IMR-90 (cell line): Measurements from ENCODE around the gene AQP6. TPM values are rescaled to one million over a fixed set of nuclear protein-coding genes. Genes with fewer than 3 reads are reported as not detected.

Experiments
- ATAC-seq: fragments of 200-7000 bp; cut with Tn5 transposase; 2 replicates; pipeline ENCODE4 v1.9.1; 2020; ENCODE audit warnings: low read depth, mild to moderate bottlenecking, moderate library complexity
- BruUV-seq: library from RNA; stranded (reverse); fragments of 400-500 nt; replicated peaks from 2 replicates; lab custom pipeline; 2021; lab: Mats Ljungman, UMichigan
- CTCF ChIA-PET: fragments of 300-600 bp; formaldehyde crosslinking; extraction: SDS; loops from one replicate; lab custom pipeline; 2021; ENCODE audit warnings: antibody characterized with exemption; lab: Yijun Ruan, JAX
- POLR2A ChIA-PET: fragments of 300-600 bp; sonication (Branson Sonifier 250); formaldehyde crosslinking; loops from one replicate; lab custom pipeline; 2022; ENCODE audit warnings: antibody characterized with exemption; ENCODE audit not compliant: unreplicated experiment; lab: Charles Lee
- DNase-seq: peaks from one replicate; pipeline ENCODE4 v3.0.0; 2013
- H2AFZ ChIP-seq: replicated peaks from 2 replicates; pipeline ENCODE3; 2013; ENCODE audit warnings: low read length, mild to moderate bottlenecking; ENCODE audit not compliant: poor library complexity
- H2AK5ac ChIP-seq: 2 replicates; pipeline ENCODE4 v1.6.1; 2013; ENCODE audit warnings: low read depth, low read length, inconsistent platforms
- H2AK9ac ChIP-seq: replicated peaks from 2 replicates; pipeline ENCODE3; 2013; ENCODE audit warnings: mild to moderate bottlenecking, low read depth, low read length, moderate library complexity; ENCODE audit not compliant: poor library complexity
- H2BK120ac ChIP-seq: 2 replicates; pipeline ENCODE4 v1.6.1; 2013; ENCODE audit warnings: low read depth, low read length, inconsistent platforms
- H2BK15ac ChIP-seq: 3 replicates; pipeline ENCODE4 v1.6.1; 2013; ENCODE audit warnings: low read depth, low read length, inconsistent platforms
- H2BK20ac ChIP-seq: 2 replicates; pipeline ENCODE4 v1.6.1; 2013; ENCODE audit warnings: low read depth, mild to moderate bottlenecking, inconsistent platforms, low read length, moderate library complexity
- H2BK5ac ChIP-seq: 2 replicates; pipeline ENCODE4 v1.6.1; 2013; ENCODE audit warnings: mild to moderate bottlenecking, low read depth, low read length, inconsistent platforms; ENCODE audit not compliant: poor library complexity, severe bottlenecking
- H3K14ac ChIP-seq: replicated peaks from 2 replicates; pipeline ENCODE4 v1.6.1; 2013; ENCODE audit warnings: low read depth, low read length, inconsistent platforms
- H3K18ac ChIP-seq: 2 replicates; pipeline ENCODE4 v1.6.1; 2013; ENCODE audit warnings: low read depth, low read length, control low read depth
- H3K23ac ChIP-seq: 2 replicates; pipeline ENCODE4 v1.6.1; 2013; ENCODE audit warnings: low read depth, low read length, inconsistent platforms
- H3K27ac ChIP-seq: 2 replicates; pipeline ENCODE4 v1.5.1; 2013; ENCODE audit warnings: mild to moderate bottlenecking, control low read depth, low read length; ENCODE audit not compliant: insufficient read depth
- H3K27me3 ChIP-seq: 2 replicates; pipeline ENCODE4 v1.6.1; 2013; ENCODE audit warnings: low read length; ENCODE audit not compliant: control insufficient read depth, insufficient read depth
- H3K36me3 ChIP-seq: 2 replicates; pipeline ENCODE4 v1.6.1; 2013; ENCODE audit warnings: low read length, mixed read lengths; ENCODE audit not compliant: control insufficient read depth, insufficient read depth
- H3K4ac ChIP-seq: 2 replicates; pipeline ENCODE4 v1.6.1; 2013; ENCODE audit warnings: low read depth, low read length, inconsistent platforms
- H3K4me1 ChIP-seq: 2 replicates; pipeline ENCODE4 v1.6.1; 2013; ENCODE audit warnings: low read length, mixed read lengths; ENCODE audit not compliant: control insufficient read depth, insufficient read depth
- H3K4me2 ChIP-seq: 2 replicates; pipeline ENCODE4 v1.6.1; 2013; ENCODE audit warnings: low read depth, mild to moderate bottlenecking, control low read depth, low read length, moderate library complexity
- H3K4me3 ChIP-seq: 2 replicates; pipeline ENCODE4 v1.5.1; 2013; ENCODE audit warnings: low read depth, mild to moderate bottlenecking, control low read depth, low read length, moderate library complexity; ENCODE audit not compliant: insufficient read depth
- H3K56ac ChIP-seq: 2 replicates; pipeline ENCODE4 v1.6.1; 2013; ENCODE audit warnings: low read length, inconsistent platforms; ENCODE audit not compliant: insufficient read depth; ENCODE audit errors: extremely low read depth
- H3K79me1 ChIP-seq, 2 experiments: 2 replicates each; pipeline ENCODE4 v1.6.1; 2013; ENCODE audit warnings: low read length in 2 of 2, inconsistent platforms in 1 of 2, low read depth in 1 of 2
- H3K9ac ChIP-seq: 2 replicates; pipeline ENCODE4 v1.6.1; 2013; ENCODE audit warnings: low read depth, low read length, control low read depth
- H3K9me1 ChIP-seq: 2 replicates; pipeline ENCODE4 v1.6.1; 2013; ENCODE audit warnings: low read length, inconsistent platforms; ENCODE audit not compliant: insufficient read depth
- H3K9me3 ChIP-seq: 2 replicates; pipeline ENCODE4 v1.6.1; 2013; ENCODE audit warnings: low read length; ENCODE audit not compliant: control insufficient read depth, insufficient read depth
- H4K20me1 ChIP-seq: 2 replicates; pipeline ENCODE4 v1.6.1; 2013; ENCODE audit warnings: low read length, inconsistent platforms; ENCODE audit not compliant: insufficient read depth
- H4K5ac ChIP-seq: 2 replicates; pipeline ENCODE4 v1.6.1; 2013; ENCODE audit warnings: mild to moderate bottlenecking, low read depth, low read length, control low read depth
- H4K8ac ChIP-seq, 2 experiments: 2 replicates each; pipeline ENCODE4 v1.6.1; 2013; ENCODE audit warnings: low read depth in 2 of 2, low read length in 2 of 2, control low read depth in 1 of 2, inconsistent platforms in 1 of 2
- H4K91ac ChIP-seq: 2 replicates; pipeline ENCODE4 v1.6.1; 2013; ENCODE audit warnings: low read depth, low read length, inconsistent platforms; ENCODE audit not compliant: insufficient read depth
- BHLHE40 ChIP-seq: fragments of 150-350 bp; IDR thresholded peaks from 2 replicates; pipeline ENCODE4 v1.6.1; 2016; ENCODE audit warnings: mild to moderate bottlenecking, low read depth, low read length
- CEBPB ChIP-seq: IDR thresholded peaks from 2 replicates; pipeline ENCODE4 v1.6.1; 2012; ENCODE audit warnings: low read depth, low read length, improper control_type of control experiment
- CHD1 ChIP-seq: IDR thresholded peaks from 2 replicates; pipeline ENCODE4 v1.6.1; 2012; ENCODE audit warnings: low read depth, low read length, improper control_type of control experiment
- CTCF ChIP-seq: conservative IDR thresholded peaks from 2 replicates; pipeline ENCODE4 v1.5.1; 2012; ENCODE audit warnings: mild to moderate bottlenecking, low read depth, low read length, improper control_type of control experiment
- ELK1 ChIP-seq: fragments of 150-350 bp; IDR thresholded peaks from 2 replicates; pipeline ENCODE4 v1.6.1; 2016; ENCODE audit warnings: low read depth, mild to moderate bottlenecking, low read length, moderate library complexity, borderline replicate concordance
- FOS ChIP-seq: fragments of 150-350 bp; IDR thresholded peaks from 2 replicates; pipeline ENCODE4 v1.6.1; 2016; ENCODE audit warnings: low read depth, low read length
- MAFK ChIP-seq: IDR thresholded peaks from 2 replicates; pipeline ENCODE4 v1.6.1; 2012; ENCODE audit warnings: low read depth, low read length, improper control_type of control experiment
- MAZ ChIP-seq: IDR thresholded peaks from 2 replicates; pipeline ENCODE4 v1.6.1; 2012; ENCODE audit warnings: low read depth, mild to moderate bottlenecking, low read length, improper control_type of control experiment, moderate library complexity, borderline replicate concordance
- MXI1 ChIP-seq: IDR thresholded peaks from 2 replicates; pipeline ENCODE4 v1.6.1; 2012; ENCODE audit warnings: low read depth, mild to moderate bottlenecking, low read length, moderate library complexity, borderline replicate concordance
- NFE2L2 ChIP-seq: fragments of 150-350 bp; IDR thresholded peaks from 2 replicates; pipeline ENCODE4 v1.6.1; 2016; ENCODE audit warnings: low read depth, mild to moderate bottlenecking, low read length
- POLR2A ChIP-seq: IDR thresholded peaks from 2 replicates; pipeline ENCODE4 v1.6.1; 2012; ENCODE audit warnings: mild to moderate bottlenecking, low read depth, low read length
- RAD21 ChIP-seq: IDR thresholded peaks from 2 replicates; pipeline ENCODE4 v1.6.1; 2012; ENCODE audit warnings: low read length, improper control_type of control experiment
- RCOR1 ChIP-seq: IDR thresholded peaks from 2 replicates; pipeline ENCODE4 v1.6.1; 2012; ENCODE audit warnings: mild to moderate bottlenecking, low read length, improper control_type of control experiment; ENCODE audit not compliant: insufficient replicate concordance
- RFX5 ChIP-seq: IDR thresholded peaks from 2 replicates; pipeline ENCODE4 v1.8.0; 2012; ENCODE audit warnings: low read depth, mild to moderate bottlenecking, low read length, moderate library complexity
- SMC3 ChIP-seq: fragments of 150-350 bp; IDR thresholded peaks from 2 replicates; pipeline ENCODE4 v1.6.1; 2016; ENCODE audit warnings: low read depth, mild to moderate bottlenecking, antibody characterized with exemption, low read length, moderate library complexity
- USF2 ChIP-seq: fragments of 150-350 bp; IDR thresholded peaks from 2 replicates; pipeline ENCODE4 v1.6.1; 2017; ENCODE audit warnings: mild to moderate bottlenecking, antibody characterized with exemption, low read length, low read depth
- WGBS, 2 experiments: methylation state at CpG; one replicate each; pipeline versions ENCODE4 v1.1.5 to v1.1.7; 2013; ENCODE audit warnings: missing lambda C conversion rate in 2 of 2; ENCODE audit not compliant: insufficient read length in 1 of 2; ENCODE audit errors: extremely low coverage in 2 of 2; 5-methylcytosine and 5-hydroxymethylcytosine counted together
- dilution Hi-C: fragments of 300-500 bp; cut with HindIII; formaldehyde crosslinking; loops from one replicate; pipeline ENCODE4 v1.14.3; 2018; ENCODE audit warnings: low sequenced_read_pairs; ENCODE audit not compliant: unreplicated experiment
- in situ Hi-C: fragments of 300-500 bp; cut with MboI; formaldehyde crosslinking; loops from 3 replicates; pipeline ENCODE4 v1.14.3; 2019; ENCODE audit warnings: low sequenced_read_pairs, inconsistent platforms, mixed read lengths
- intact Hi-C: fragments of 100-400 bp; cut with micrococcal nuclease; formaldehyde crosslinking; loops from 2 replicates; pipeline ENCODE4 v1.10.0; 2022
- polyA plus RNA-seq, 3 experiments: library from polyadenylated mRNA; depleted of rRNA; stranded (reverse); fragments of >200 nt; gene quantifications; 2 replicates each; pipeline ENCODE4 v1.2.3, GENCODE V29; 2012; ENCODE audit warnings: low replicate concordance in 1 of 3
- total RNA-seq: library from RNA; depleted of rRNA; stranded (reverse); fragments of >200 nt; gene quantifications from 2 replicates; pipeline ENCODE4 v1.2.3, GENCODE V29; 2012

Gene AQP6
- total and polyA plus RNA-seq, 2 of the 4 experiments (the other 2 are of a cell fraction) = not detected

- Histone ChIP-seq H2AK5ac (no peak overlapping the region), H2AFZ (no peak overlapping the region), H3K9me1 (no peaks in the 10 kb centered on the region), H3K18ac (no peak overlapping the region), H3K23ac (no peak overlapping the region), H3K56ac (no peak overlapping the region), H3K4ac (no peak overlapping the region), H3K14ac (no peak overlapping the region), H3K36me3 (peaks cover 6% of the 10 kb centered on the region), H3K27me3 (no peaks in the 10 kb centered on the region), H4K8ac (no peak overlapping the region), H2BK15ac (no peak overlapping the region), H3K4me1 (no peaks in the 10 kb centered on the region; the same call in 1 of the 2 replicates), H4K91ac (no peak overlapping the region), H4K5ac (no peak overlapping the region), H3K9me3 (no peaks in the 10 kb centered on the region), H2BK20ac (no peak overlapping the region), H3K4me2 (no peak overlapping the region), H3K4me3 (no peak overlapping the region), H2BK5ac (no peak overlapping the region), H3K79me1 (peaks cover 2 to 6% of the 10 kb centered on the region in 2 experiments; a peak in 3 of 4 replicates), H2BK120ac (no peak overlapping the region), H2AK9ac (no peak overlapping the region), H3K9ac (no peak overlapping the region), H4K20me1 (no peaks in the 10 kb centered on the region), H3K27ac (no peak overlapping the region; the same call in 1 of the 2 replicates)
- DNase-seq (no peak), ATAC-seq (no peak)
- intact Hi-C loops = no loop called here
- BruUV-seq = no TSS peak
- WGBS, 2 experiments = no CpG with 5 or more reads among the region's 2 CpGs
- in situ Hi-C loops = no loop called here
- TF ChIP-seq ELK1 = no peak
- no peak for TF ChIP-seq CEBPB
- TF ChIP-seq BHLHE40 = no peak
- no peak for TF ChIP-seq MAFK
- TF ChIP-seq RCOR1 = no peak
- TF ChIP-seq POLR2A = no peak
- TF ChIP-seq NFE2L2 = no peak
- TF ChIP-seq RFX5 = no peak
- TF ChIP-seq CHD1 = no peak
- no peak for TF ChIP-seq RAD21
- TF ChIP-seq SMC3 = no peak
- TF ChIP-seq FOS = no peak
- no peak for TF ChIP-seq USF2
- no peak for TF ChIP-seq MXI1
- TF ChIP-seq MAZ = no peak
- TF ChIP-seq CTCF = no peak
- POLR2A ChIA-PET = no interaction called here
- dilution Hi-C loops = no loop called here
- CTCF ChIA-PET = interaction anchor here (0.6 kb wide), 1 partner anchor 1112 kb away, joined by 6 read pairs; no protein-coding TSS in a partner anchor
Observed at GRCh38 chr12:49998453-49998852, 25.7 kb downstream of the AQP6 start.
